ENCODE results near the gene SNAPC5. TPM values are rescaled to one million over a fixed set of nuclear protein-coding genes. Genes with fewer than 3 reads are reported as not detected.

SNAPC5 gene
- total RNA-seq, 2 donors from 2014 or later = 23.6 to 27.0 TPM

- H3K27ac ChIP-seq = no peak overlapping the region
- H3K36me3 ChIP-seq = no peaks in the 10 kb centered on the region
- no peak for DNase-seq (ENCODE audit: low spot score)
- no peak overlapping the region for H3K4me3 ChIP-seq
- H3K9me3 ChIP-seq = no peaks in the 10 kb centered on the region
- H3K4me1 ChIP-seq (replicated peaks) = no peaks in the 10 kb centered on the region
- TF ChIP-seq, protein P1, sequence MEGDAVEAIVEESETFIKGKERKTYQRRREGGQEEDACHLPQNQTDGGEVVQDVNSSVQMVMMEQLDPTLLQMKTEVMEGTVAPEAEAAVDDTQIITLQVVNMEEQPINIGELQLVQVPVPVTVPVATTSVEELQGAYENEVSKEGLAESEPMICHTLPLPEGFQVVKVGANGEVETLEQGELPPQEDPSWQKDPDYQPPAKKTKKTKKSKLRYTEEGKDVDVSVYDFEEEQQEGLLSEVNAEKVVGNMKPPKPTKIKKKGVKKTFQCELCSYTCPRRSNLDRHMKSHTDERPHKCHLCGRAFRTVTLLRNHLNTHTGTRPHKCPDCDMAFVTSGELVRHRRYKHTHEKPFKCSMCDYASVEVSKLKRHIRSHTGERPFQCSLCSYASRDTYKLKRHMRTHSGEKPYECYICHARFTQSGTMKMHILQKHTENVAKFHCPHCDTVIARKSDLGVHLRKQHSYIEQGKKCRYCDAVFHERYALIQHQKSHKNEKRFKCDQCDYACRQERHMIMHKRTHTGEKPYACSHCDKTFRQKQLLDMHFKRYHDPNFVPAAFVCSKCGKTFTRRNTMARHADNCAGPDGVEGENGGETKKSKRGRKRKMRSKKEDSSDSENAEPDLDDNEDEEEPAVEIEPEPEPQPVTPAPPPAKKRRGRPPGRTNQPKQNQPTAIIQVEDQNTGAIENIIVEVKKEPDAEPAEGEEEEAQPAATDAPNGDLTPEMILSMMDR (IDR thresholded peaks at IDR 0.05) = no peak
- TF ChIP-seq POLR2AphosphoS5 (IDR thresholded peaks at IDR 0.05) (no peak), POLR2A (IDR thresholded peaks at IDR 0.05) (no peak)
- 71% methylated on average over 4 of the region's 4 CpGs for WGBS
- no peaks in the 10 kb centered on the region for H3K27me3 ChIP-seq (replicated peaks; ENCODE audit: insufficient read depth)
- intact Hi-C loops (cut with DNase I) = no loop called here
Measured at GRCh38 chr15:66524838-66525237, 27.3 kb upstream of the SNAPC5 start.

- no peaks in the 10 kb centered on the region for H3K36me3 ChIP-seq
- TF ChIP-seq POLR2AphosphoS5 (IDR thresholded peaks at IDR 0.05) (no peak), POLR2A (IDR thresholded peaks at IDR 0.05) (no peak)
- TF ChIP-seq, protein P1 (IDR thresholded peaks at IDR 0.05) = no peak
- H3K4me1 ChIP-seq (replicated peaks) = no peaks in the 10 kb centered on the region
- DNase-seq (ENCODE audit: low spot score) = no peak
- H3K9me3 ChIP-seq = no peaks in the 10 kb centered on the region
- no peaks in the 10 kb centered on the region for H3K27me3 ChIP-seq (replicated peaks; ENCODE audit: insufficient read depth)
- no peak overlapping the region for H3K27ac ChIP-seq
- H3K4me3 ChIP-seq = no peak overlapping the region
- WGBS = 89% methylated on average over 3 of the region's 3 CpGs
- intact Hi-C loops (cut with DNase I) = no loop called here
Measured at GRCh38 chr15:66523926-66524325, 26.4 kb upstream of the SNAPC5 start.

DNA sequence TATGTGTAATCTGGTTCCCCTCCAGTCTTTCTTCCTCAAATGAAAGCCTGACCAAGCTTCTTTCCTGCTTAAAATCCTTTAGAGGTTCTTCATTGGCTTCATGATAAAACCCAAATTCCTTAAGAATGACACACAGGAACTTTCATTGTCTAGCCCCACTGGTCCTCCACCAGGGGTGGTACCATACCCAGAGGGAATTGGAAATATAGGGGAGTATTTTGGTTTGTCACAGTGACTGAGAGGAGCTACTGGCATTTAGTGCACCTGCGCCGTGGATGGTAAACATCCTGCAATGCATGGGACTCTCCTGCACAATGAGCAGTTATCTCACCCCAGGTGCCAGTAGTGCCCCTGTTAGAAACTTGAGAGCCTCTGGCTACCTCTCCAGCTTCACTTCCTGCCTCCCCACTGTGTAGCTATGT, 18.4 kb upstream of the SNAPC5 start:
- DNase-seq (ENCODE audit: low spot score) = no peak
- Histone ChIP-seq H3K9me3 (no peaks in the 10 kb centered on the region), H3K36me3 (no peaks in the 10 kb centered on the region), H3K4me3 (no peak overlapping the region), H3K27me3 (replicated peaks; ENCODE audit: insufficient read depth) (no peaks in the 10 kb centered on the region), H3K27ac (no peak overlapping the region), H3K4me1 (replicated peaks) (no peaks in the 10 kb centered on the region)
- 97% methylated on average over 2 of the region's 2 CpGs for WGBS
- TF ChIP-seq POLR2A (IDR thresholded peaks at IDR 0.05) = no peak
- no peak for TF ChIP-seq POLR2AphosphoS5 (IDR thresholded peaks at IDR 0.05)
- TF ChIP-seq, protein P1 (IDR thresholded peaks at IDR 0.05) = no peak
- intact Hi-C loops (cut with DNase I) = no loop called here

DNA sequence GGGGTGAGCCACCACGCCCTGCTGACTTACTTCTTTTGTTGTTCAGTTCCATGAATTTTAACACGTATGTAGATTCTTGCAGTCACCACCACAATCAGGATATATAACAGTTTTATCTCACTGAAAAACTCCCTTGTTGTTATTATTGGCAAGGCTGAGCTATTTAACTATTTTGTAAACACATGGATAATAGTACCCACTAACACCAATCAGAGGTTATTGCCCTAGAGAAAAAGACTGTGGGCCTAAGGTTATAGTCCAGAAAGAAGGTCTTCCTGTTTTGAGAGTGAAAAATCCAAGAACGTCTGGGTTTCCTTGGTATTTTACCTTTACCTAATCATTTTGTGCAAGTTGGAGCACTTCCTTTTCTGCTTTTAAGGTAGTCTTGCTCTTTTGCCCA, 17.0 kb upstream of the SNAPC5 start:
- WGBS = 88% methylated on average over 3 of the region's 3 CpGs
- Histone ChIP-seq H3K36me3 (no peaks in the 10 kb centered on the region), H3K27ac (no peak overlapping the region), H3K4me1 (replicated peaks) (no peaks in the 10 kb centered on the region), H3K9me3 (no peaks in the 10 kb centered on the region), H3K27me3 (replicated peaks; ENCODE audit: insufficient read depth) (no peaks in the 10 kb centered on the region), H3K4me3 (no peak overlapping the region)
- intact Hi-C loops (cut with DNase I) = no loop called here
- TF ChIP-seq POLR2A (IDR thresholded peaks at IDR 0.05) (no peak), POLR2AphosphoS5 (IDR thresholded peaks at IDR 0.05) (no peak)
- TF ChIP-seq, protein P1 (IDR thresholded peaks at IDR 0.05) = no peak
- no peak for DNase-seq (ENCODE audit: low spot score)

DNA sequence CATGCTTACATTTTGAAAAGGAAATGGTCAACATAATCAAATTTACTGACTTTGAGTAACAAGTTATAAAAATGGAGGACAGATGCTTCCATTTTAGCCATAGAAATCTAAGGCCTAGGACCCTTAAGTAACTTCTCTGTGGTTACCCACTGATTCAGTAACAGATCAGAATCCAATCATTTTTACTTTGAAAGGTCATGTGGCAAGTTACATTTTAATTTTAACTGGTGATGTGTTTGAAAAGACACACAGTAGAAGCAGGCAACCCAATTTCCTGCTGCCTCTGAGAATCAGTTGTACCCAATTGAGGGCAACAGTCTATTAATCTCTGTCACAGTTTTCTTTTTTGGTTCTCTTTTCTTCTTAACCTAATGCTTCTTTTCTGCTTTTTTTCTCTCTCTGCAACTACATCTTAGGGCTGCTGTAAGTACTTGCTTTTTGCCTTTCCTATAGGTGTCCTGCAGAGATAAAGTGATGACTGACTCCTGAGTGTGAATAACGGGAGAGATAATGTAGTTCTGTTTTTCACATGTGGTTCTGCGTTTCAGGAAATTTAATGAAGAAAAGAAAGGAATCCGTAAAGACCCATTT, 10.8 kb upstream of the SNAPC5 start:
- H3K27me3 ChIP-seq (replicated peaks; ENCODE audit: insufficient read depth) = no peaks in the 10 kb centered on the region
- intact Hi-C loops (cut with DNase I) = loop anchor here (10.0 kb wide), 1 partner anchor 196 kb away; the partner anchor contains the start of gene SMAD6
- H3K36me3 ChIP-seq = no peaks in the 10 kb centered on the region
- H3K27ac ChIP-seq = no peak overlapping the region
- DNase-seq (ENCODE audit: low spot score) = no peak
- no peaks in the 10 kb centered on the region for H3K9me3 ChIP-seq
- 96% methylated on average over 3 of the region's 3 CpGs for WGBS
- TF ChIP-seq, protein P1 (IDR thresholded peaks at IDR 0.05) = no peak
- TF ChIP-seq POLR2A (IDR thresholded peaks at IDR 0.05) = no peak
- TF ChIP-seq POLR2AphosphoS5 (IDR thresholded peaks at IDR 0.05) = no peak
- peaks cover 4% of the 10 kb centered on the region for H3K4me1 ChIP-seq (replicated peaks)
- no peak overlapping the region for H3K4me3 ChIP-seq

Data from prostate gland (tissue), 2 donors.